ENCODE measurements around the gene RTN4.

- no peak for TF ChIP-seq CTCF (optimal IDR thresholded peaks at IDR 0.05 in 1 of 3, IDR thresholded peaks at IDR 0.05 in 1 of 3, conservative IDR thresholded peaks at IDR 0.05 in 1 of 3; ENCODE audit: extremely low read depth in 1 of 3, insufficient read depth in 2 of 3, low read length in 3 of 3)
- no peak for TF ChIP-seq EZH2 (IDR thresholded peaks at IDR 0.05; ENCODE audit: low read length)
Measured at GRCh38 chr2:54950811-54951210, 99.4 kb downstream of the RTN4 start.
